CD4-positive, alpha-beta T cell treated with Interleukin-10 for 1 hour (primary cell): ENCODE data around the gene ABCF2.
A peak's percentile ranks its signal among the peaks of the same experiment; 100 is the strongest.

Experiments used
- DNase-seq: peaks from one replicate; pipeline ENCODE4 v3.0.0-alpha.2; 2020

ABCF2 gene

GRCh38 chr7:151215396-151215795, 11.6 kb downstream of the ABCF2 start:
- DNase-seq, result no peak

- DNase-seq, result no peak
Observed at GRCh38 chr7:151213826-151214225, 13.2 kb downstream of the ABCF2 start.

- DNase-seq, result no peak
Observed at GRCh38 chr7:151212626-151213025, 14.4 kb downstream of the ABCF2 start.

- no peak for DNase-seq
Observed at GRCh38 chr7:151211155-151211772, 15.7 kb downstream of the ABCF2 start.

GRCh38 chr7:151210087-151210854, 16.7 kb downstream of the ABCF2 start, which contains the start of gene H2BK1:
TSS of gene H2BK1 (minus strand) at chr7:151210488. CDS start at chr7:151210318, 170 bp downstream.
- DNase-seq, result no peak

GRCh38 chr7:151209588-151209987, 17.4 kb downstream of the ABCF2 start:
- DNase-seq, result no peak

- DNase-seq, result no peak
Observed at GRCh38 chr7:151208253-151208862, 18.6 kb downstream of the ABCF2 start.

- no peak for DNase-seq
Observed at GRCh38 chr7:151207804-151208203, 19.2 kb downstream of the ABCF2 start.

- DNase-seq, result no peak
Observed at GRCh38 chr7:151207315-151207714, 19.7 kb downstream of the ABCF2 start.

- peak; percentile 67 for DNase-seq
Observed at GRCh38 chr7:151206914-151207313, 20.1 kb downstream of the ABCF2 start.

- no peak for DNase-seq
Observed at GRCh38 chr7:151205730-151206129, 21.3 kb downstream of the ABCF2 start.

GRCh38 chr7:151204383-151205032, 22.5 kb downstream of the ABCF2 start:
- DNase-seq, result peak; percentile 13

- DNase-seq, result no peak
Observed at GRCh38 chr7:151202836-151203235, 24.2 kb downstream of the ABCF2 start.

- DNase-seq, result no peak
Observed at GRCh38 chr7:151201751-151202150, 25.3 kb downstream of the ABCF2 start.

GRCh38 chr7:151201344-151201743, 25.7 kb downstream of the ABCF2 start:
- DNase-seq, result no peak

GRCh38 chr7:151198945-151199848, 27.8 kb downstream of the ABCF2 start:
- no peak for DNase-seq

GRCh38 chr7:151197932-151198331, 29.1 kb downstream of the ABCF2 start:
- no peak for DNase-seq

GRCh38 chr7:151195616-151196450, 31.2 kb downstream of the ABCF2 start:
- peak; percentile 5 for DNase-seq

GRCh38 chr7:151194188-151194587, 32.8 kb downstream of the ABCF2 start:
- no peak for DNase-seq

GRCh38 chr7:151193203-151193978, 33.6 kb downstream of the ABCF2 start:
- no peak for DNase-seq
